Upper lobe of right lung (tissue), 1 donor: Measurements from ENCODE around the gene CLBA1. TPM values are rescaled to one million over a fixed set of nuclear protein-coding genes. Genes with fewer than 3 reads are reported as not detected.
A peak's percentile ranks its signal among the peaks of the same experiment; 100 is the strongest.

Experiments
- ATAC-seq: fragments of 200-7000 bp; cut with Tn5 transposase; one replicate; pipeline ENCODE4 v1.9.1; 2020; ENCODE audit warnings: mild to moderate bottlenecking, moderate library complexity
- DNase-seq: peaks from one replicate; pipeline ENCODE4 v3.0.0-alpha.2; 2020
- H3K27ac ChIP-seq: fragments of 200-600 bp; one replicate; pipeline ENCODE4 v1.8.0; 2022
- H3K27me3 ChIP-seq: fragments of 200-600 bp; one replicate; pipeline ENCODE4 v1.8.0; 2022; ENCODE audit warnings: mild to moderate bottlenecking
- H3K36me3 ChIP-seq: fragments of 200-600 bp; one replicate; pipeline ENCODE4 v1.8.0; 2022
- H3K4me1 ChIP-seq: fragments of 200-600 bp; one replicate; pipeline ENCODE4 v1.8.0; 2022
- H3K4me3 ChIP-seq: fragments of 200-600 bp; one replicate; pipeline ENCODE4 v1.8.0; 2022; ENCODE audit warnings: mild to moderate bottlenecking
- H3K9me3 ChIP-seq: fragments of 200-600 bp; one replicate; pipeline ENCODE4 v1.8.0; 2022
- intact Hi-C: fragments of 100-400 bp; cut with DNase I; formaldehyde crosslinking; loops from one replicate; pipeline ENCODE4 v1.11.0; 2022
- total RNA-seq: library from RNA; stranded (reverse); fragmentation: NEBNext Ultra II Directional; extraction: Animal tissue kit (Norgen Biotek cat#: 25700); gene quantifications from one replicate; pipeline ENCODE4 v1.2.1, GENCODE V29; 2021
- TF ChIP-seq, protein P1 (sequence below): fragments of 200-600 bp; IDR thresholded peaks from one replicate; pipeline ENCODE4 v1.8.0; 2022; ENCODE audit warnings: antibody characterized with exemption
- donor health status: DM: no; HTN: yes; CAD: no; lungs with severe emphysema.

CLBA1 gene
- total RNA-seq, 1 donor from 2014 or later, result 6.9 TPM

- H3K4me3 ChIP-seq, result peak overlapping the region; percentile 39
- intact Hi-C loops, result loop anchor here (5.0 kb wide), 1 partner anchor 74 kb away; no protein-coding TSS in a partner anchor
- ATAC-seq (no peak), DNase-seq (no peak)
- peak overlapping the region; percentile 42 for H3K27ac ChIP-seq
- TF ChIP-seq, protein P1, sequence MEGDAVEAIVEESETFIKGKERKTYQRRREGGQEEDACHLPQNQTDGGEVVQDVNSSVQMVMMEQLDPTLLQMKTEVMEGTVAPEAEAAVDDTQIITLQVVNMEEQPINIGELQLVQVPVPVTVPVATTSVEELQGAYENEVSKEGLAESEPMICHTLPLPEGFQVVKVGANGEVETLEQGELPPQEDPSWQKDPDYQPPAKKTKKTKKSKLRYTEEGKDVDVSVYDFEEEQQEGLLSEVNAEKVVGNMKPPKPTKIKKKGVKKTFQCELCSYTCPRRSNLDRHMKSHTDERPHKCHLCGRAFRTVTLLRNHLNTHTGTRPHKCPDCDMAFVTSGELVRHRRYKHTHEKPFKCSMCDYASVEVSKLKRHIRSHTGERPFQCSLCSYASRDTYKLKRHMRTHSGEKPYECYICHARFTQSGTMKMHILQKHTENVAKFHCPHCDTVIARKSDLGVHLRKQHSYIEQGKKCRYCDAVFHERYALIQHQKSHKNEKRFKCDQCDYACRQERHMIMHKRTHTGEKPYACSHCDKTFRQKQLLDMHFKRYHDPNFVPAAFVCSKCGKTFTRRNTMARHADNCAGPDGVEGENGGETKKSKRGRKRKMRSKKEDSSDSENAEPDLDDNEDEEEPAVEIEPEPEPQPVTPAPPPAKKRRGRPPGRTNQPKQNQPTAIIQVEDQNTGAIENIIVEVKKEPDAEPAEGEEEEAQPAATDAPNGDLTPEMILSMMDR, result peak; percentile 16
- H3K27me3 ChIP-seq, result peaks cover 10% of the 10 kb centered on the region
- no peaks in the 10 kb centered on the region for H3K36me3 ChIP-seq
- no peaks in the 10 kb centered on the region for H3K9me3 ChIP-seq
- H3K4me1 ChIP-seq, result peaks cover 53% of the 10 kb centered on the region
Measured at GRCh38 chr14:104968541-104969401, 16.8 kb upstream of the CLBA1 start.

- intact Hi-C loops, result loop anchor here (5.0 kb wide), 1 partner anchor 73 kb away; no protein-coding TSS in a partner anchor
- Histone ChIP-seq H3K36me3 (no peaks in the 10 kb centered on the region), H3K27me3 (peaks cover 10% of the 10 kb centered on the region), H3K4me3 (peak overlapping the region; percentile 2), H3K27ac (no peak overlapping the region), H3K4me1 (peaks cover 63% of the 10 kb centered on the region), H3K9me3 (no peaks in the 10 kb centered on the region)
- no peak for ATAC-seq
- no peak for DNase-seq
- TF ChIP-seq, protein P1, result no peak
Measured at GRCh38 chr14:104969741-104970230, 15.8 kb upstream of the CLBA1 start.

- no peaks in the 10 kb centered on the region for H3K36me3 ChIP-seq
- H3K9me3 ChIP-seq, result no peaks in the 10 kb centered on the region
- H3K27me3 ChIP-seq, result peaks cover 10% of the 10 kb centered on the region
- ATAC-seq (no peak), DNase-seq (no peak)
- H3K27ac ChIP-seq, result peak overlapping the region; percentile 91
- TF ChIP-seq, protein P1, result no peak
- H3K4me1 ChIP-seq, result peaks cover 69% of the 10 kb centered on the region
- peak overlapping the region; percentile 2 for H3K4me3 ChIP-seq
- intact Hi-C loops, result no loop called here
Measured at GRCh38 chr14:104970231-104971068, 15.1 kb upstream of the CLBA1 start.

- peaks cover 10% of the 10 kb centered on the region for H3K27me3 ChIP-seq
- peaks cover 81% of the 10 kb centered on the region for H3K4me1 ChIP-seq
- ATAC-seq (no peak), DNase-seq (no peak)
- H3K4me3 ChIP-seq, result no peak overlapping the region
- peak overlapping the region; percentile 91 for H3K27ac ChIP-seq
- no peaks in the 10 kb centered on the region for H3K36me3 ChIP-seq
- intact Hi-C loops, result no loop called here
- H3K9me3 ChIP-seq, result no peaks in the 10 kb centered on the region
- TF ChIP-seq, protein P1, result no peak
Measured at GRCh38 chr14:104971447-104972240, 13.9 kb upstream of the CLBA1 start.
